ENCODE measurements around the gene NAPEPLD.
"Not testable (repeated sequence)": the region's sequence is repeated elsewhere in the genome, so short reads cannot be mapped to it uniquely, and the experiment has no call there.

Gene NAPEPLD

DNA sequence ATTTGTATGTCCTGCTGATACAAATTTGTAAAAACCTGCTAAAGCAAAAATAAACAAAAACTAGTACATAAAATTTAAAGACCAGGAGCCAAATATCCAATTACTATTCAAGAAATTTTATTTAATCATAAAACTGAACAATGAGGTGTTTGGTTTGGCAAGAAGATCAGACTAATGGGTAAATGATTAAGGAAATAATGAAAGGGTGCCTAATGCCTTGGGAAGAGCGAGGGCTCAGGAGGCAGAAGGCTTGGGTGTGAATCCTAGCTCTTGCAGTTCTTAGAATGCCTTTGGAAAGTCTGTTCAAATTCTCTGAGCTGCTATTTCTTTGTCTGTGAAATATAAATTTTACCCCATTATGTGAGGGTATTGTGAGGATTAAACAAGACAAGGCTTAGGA, 32.4 kb downstream of the NAPEPLD start:
- TF ChIP-seq JUND (IDR thresholded peaks at IDR 0.05; ENCODE audit: low read depth), result no peak
- DNase-seq (ENCODE audit: low read depth in 1 of 2, low spot score in 1 of 2), result no peak
- in situ Hi-C loops (cut with HindIII; ENCODE audit: low pct_unique_long_range_greater_than_20kb, low sequenced_read_pairs), result no loop called here

DNA sequence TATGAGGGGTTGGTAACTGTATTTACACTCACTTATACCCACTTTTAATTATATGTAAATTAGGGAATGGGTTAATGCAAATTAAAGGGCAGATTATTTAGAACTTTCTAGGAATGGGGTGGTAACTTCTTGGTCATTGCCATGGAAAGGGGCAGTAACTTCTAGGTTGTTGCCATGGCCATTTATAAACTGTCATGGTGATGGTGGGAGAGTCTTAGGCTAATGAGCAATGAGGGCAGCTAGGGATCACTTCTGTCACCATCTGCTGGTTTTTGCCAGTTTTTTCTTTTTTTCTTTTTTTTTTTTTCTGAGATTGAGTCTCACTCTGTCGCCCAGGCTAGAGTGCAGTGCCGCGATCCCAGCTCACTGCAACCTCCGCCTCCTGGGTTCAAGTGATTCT, 33.1 kb downstream of the NAPEPLD start:
- DNase-seq (ENCODE audit: low read depth in 1 of 2, low spot score in 1 of 2), result no peak
- TF ChIP-seq JUND (IDR thresholded peaks at IDR 0.05; ENCODE audit: low read depth), result no peak
- in situ Hi-C loops (cut with HindIII; ENCODE audit: low pct_unique_long_range_greater_than_20kb, low sequenced_read_pairs), result no loop called here

- no peak for TF ChIP-seq JUND (IDR thresholded peaks at IDR 0.05; ENCODE audit: low read depth)
- no peak for DNase-seq (ENCODE audit: low read depth in 1 of 2, low spot score in 1 of 2)
- in situ Hi-C loops (cut with HindIII; ENCODE audit: low pct_unique_long_range_greater_than_20kb, low sequenced_read_pairs), result no loop called here
Measured at GRCh38 chr7:103114576-103115008, 34.3 kb downstream of the NAPEPLD start.

GRCh38 chr7:103113164-103113563, 35.7 kb downstream of the NAPEPLD start:
- in situ Hi-C loops (cut with HindIII; ENCODE audit: low pct_unique_long_range_greater_than_20kb, low sequenced_read_pairs), result no loop called here
- TF ChIP-seq JUND (IDR thresholded peaks at IDR 0.05; ENCODE audit: low read depth), result no peak
- DNase-seq (ENCODE audit: low read depth in 1 of 2, low spot score in 1 of 2), result no peak

DNA sequence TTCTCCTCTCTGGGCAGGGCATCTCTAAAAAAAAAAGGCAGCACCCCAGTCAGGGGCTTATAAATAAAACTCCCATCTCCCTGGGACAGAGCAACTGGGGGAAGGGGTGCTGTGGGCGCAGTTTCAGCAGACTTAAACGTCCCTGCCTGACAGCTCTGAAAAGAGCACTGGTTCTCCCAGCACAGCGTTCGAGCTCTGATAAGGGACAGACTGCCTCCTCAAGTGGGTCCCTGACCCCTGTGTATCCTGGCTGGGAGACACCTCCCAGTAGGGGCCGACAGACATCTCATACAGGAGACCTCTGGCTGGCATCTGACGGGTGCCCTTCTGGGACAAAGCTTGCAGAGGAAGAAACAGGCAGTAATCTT, 42.2 kb downstream of the NAPEPLD start:
- in situ Hi-C loops (cut with HindIII; ENCODE audit: low pct_unique_long_range_greater_than_20kb, low sequenced_read_pairs); DNase-seq (ENCODE audit: low read depth in 1 of 2, low spot score in 1 of 2): not testable (repeated sequence)

DNA sequence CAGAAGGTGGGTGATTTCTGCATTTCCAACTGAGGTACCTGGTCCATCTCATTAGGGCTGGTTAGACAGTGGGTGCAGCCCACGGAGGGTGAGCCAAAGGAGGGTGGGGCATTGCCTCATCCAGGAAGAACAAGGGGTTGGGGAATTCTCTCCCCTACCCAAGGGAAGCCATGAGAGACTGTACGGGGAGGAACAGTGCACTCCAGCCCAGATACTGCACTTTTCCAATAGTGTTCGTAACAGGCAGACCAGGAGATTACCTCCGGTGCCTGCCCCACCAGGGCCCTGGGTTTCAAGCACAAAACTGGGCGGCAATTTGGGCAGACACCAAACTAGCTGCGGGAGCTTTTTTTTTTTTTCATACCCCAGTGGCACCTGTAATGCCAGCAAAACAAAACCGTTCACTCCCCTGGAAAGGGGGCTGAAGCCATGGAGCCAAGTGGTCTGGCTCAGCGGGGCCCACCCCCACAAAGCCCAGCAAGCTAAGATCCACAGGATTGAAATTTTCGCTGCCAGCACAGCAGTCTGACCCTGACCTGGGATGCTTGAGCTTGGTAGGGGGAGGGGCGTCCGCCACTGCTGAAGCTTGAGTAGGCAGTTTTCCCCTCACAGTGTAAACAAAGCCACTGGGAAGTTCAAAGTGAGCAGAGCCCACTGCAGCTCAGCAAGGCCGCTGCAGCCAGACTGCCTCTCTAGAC, 42.7 kb downstream of the NAPEPLD start:
- DNase-seq (ENCODE audit: low read depth in 1 of 2, low spot score in 1 of 2), result no peak
- in situ Hi-C loops (cut with HindIII; ENCODE audit: low pct_unique_long_range_greater_than_20kb, low sequenced_read_pairs), result no loop called here
- TF ChIP-seq JUND (IDR thresholded peaks at IDR 0.05; ENCODE audit: low read depth), result no peak

GRCh38 chr7:103101543-103101942, 47.4 kb downstream of the NAPEPLD start:
- in situ Hi-C loops (cut with HindIII; ENCODE audit: low pct_unique_long_range_greater_than_20kb, low sequenced_read_pairs), result no loop called here
- no peak for DNase-seq (ENCODE audit: low read depth in 1 of 2, low spot score in 1 of 2)
- no peak for TF ChIP-seq JUND (IDR thresholded peaks at IDR 0.05; ENCODE audit: low read depth)

DNA sequence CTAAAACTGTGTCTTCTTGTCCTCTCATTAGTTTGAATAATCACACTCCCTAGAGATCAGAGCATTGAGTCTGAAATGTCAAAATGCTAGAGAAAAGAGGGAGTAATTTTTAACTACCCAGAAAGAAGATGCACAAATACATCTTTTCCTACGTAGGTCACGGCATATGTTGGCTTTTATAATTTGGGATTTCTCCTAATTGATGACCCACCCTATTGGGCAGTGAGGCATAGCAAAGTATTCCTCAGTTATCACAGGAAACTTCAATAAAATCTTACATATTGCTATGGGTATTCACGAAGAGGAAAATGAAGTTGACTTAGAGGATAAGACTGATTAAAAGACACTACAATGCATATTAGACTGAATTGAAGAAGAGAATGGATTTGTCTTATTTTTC, 48.6 kb downstream of the NAPEPLD start:
- in situ Hi-C loops (cut with HindIII; ENCODE audit: low pct_unique_long_range_greater_than_20kb, low sequenced_read_pairs), result no loop called here
- TF ChIP-seq JUND (IDR thresholded peaks at IDR 0.05; ENCODE audit: low read depth), result no peak
- DNase-seq (ENCODE audit: low read depth in 1 of 2, low spot score in 1 of 2), result no peak

DNA sequence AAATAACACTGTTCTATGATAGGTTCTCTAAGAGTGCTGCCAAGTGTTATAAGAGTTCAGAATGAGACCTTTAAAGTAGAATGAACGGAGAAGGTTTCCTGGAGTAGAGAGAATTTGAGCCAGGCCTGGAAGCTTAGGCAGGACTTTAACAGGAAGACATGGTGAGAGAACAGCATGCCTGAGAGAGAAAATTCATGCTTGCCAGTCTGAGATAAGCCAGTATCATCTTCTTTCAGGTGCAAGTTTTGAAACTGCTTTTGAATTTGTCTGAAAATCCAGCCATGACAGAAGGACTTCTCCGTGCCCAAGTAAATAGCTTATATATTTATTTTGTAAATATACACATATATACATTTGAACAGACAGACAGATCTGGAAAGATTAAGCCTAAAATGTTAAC, 51.9 kb downstream of the NAPEPLD start:
- TF ChIP-seq JUND (IDR thresholded peaks at IDR 0.05; ENCODE audit: low read depth), result no peak
- in situ Hi-C loops (cut with HindIII; ENCODE audit: low pct_unique_long_range_greater_than_20kb, low sequenced_read_pairs), result no loop called here
- no peak for DNase-seq (ENCODE audit: low read depth in 1 of 2, low spot score in 1 of 2)

GRCh38 chr7:103095558-103095957, 53.3 kb downstream of the NAPEPLD start:
- DNase-seq (ENCODE audit: low read depth in 1 of 2, low spot score in 1 of 2); in situ Hi-C loops (cut with HindIII; ENCODE audit: low pct_unique_long_range_greater_than_20kb, low sequenced_read_pairs): not testable (repeated sequence)

DNA sequence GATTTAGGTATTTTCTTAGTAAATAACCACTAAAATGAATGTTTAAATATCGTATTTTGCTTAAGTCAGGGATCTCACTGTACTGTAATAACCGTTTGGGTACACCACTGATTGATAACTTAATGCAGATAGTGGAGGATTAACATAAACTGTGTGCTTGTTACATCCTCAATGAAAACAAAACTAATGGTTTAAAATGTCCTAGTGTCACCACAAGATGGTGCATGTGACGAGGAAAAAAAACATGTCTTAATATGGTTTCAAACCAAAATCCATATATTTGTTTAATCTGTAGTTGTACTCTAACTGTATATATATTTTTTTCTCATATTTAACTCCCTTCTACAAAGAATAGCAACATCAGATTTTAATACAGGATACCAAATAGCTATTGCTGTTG, 54.8 kb downstream of the NAPEPLD start:
- in situ Hi-C loops (cut with HindIII; ENCODE audit: low pct_unique_long_range_greater_than_20kb, low sequenced_read_pairs), result no loop called here
- no peak for TF ChIP-seq JUND (IDR thresholded peaks at IDR 0.05; ENCODE audit: low read depth)
- DNase-seq (ENCODE audit: low read depth in 1 of 2, low spot score in 1 of 2), result peak in 1 of 2 experiments; percentile 2

DNA sequence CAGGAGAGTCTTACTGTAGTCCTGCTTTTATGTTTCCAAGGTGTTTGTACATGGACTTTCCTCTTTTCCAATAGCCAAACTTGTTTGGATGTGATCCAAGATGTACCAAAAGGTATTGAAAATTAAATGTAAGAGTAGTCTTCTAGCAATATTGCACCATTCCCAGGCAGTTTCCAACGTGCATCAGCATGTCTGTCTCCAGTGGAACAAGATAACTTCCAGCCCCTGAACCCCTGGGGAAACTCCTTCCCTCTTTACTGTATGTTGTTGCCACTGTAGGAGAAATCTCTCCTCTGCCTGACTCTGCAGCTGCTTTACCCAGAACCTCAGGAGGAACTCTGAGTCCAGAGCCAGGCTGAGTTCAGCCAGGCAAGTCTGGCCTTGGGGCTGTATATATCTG, 55.5 kb downstream of the NAPEPLD start:
- in situ Hi-C loops (cut with HindIII; ENCODE audit: low pct_unique_long_range_greater_than_20kb, low sequenced_read_pairs), result no loop called here
- TF ChIP-seq JUND (IDR thresholded peaks at IDR 0.05; ENCODE audit: low read depth), result no peak
- no peak for DNase-seq (ENCODE audit: low read depth in 1 of 2, low spot score in 1 of 2)

DNA sequence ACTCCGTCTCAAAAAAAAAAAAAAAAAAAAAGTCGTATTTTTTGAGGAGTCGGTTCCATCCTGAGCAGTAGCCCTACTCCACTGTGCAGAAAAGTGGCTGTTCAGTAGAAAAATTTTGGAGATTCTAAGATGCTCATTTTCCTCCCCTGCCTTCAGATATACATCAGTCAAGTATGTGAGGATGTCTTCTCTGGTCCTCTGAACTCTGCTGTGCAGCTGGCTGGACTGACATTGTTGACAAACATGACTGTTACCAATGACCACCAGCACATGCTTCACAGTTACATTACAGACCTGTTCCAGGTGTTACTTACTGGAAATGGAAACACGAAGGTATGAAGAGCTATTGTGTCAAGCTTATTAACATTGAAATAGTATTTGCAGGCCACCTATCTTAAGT, 56.6 kb downstream of the NAPEPLD start:
- in situ Hi-C loops (cut with HindIII; ENCODE audit: low pct_unique_long_range_greater_than_20kb, low sequenced_read_pairs); DNase-seq (ENCODE audit: low read depth in 1 of 2, low spot score in 1 of 2): not testable (repeated sequence)

DNA sequence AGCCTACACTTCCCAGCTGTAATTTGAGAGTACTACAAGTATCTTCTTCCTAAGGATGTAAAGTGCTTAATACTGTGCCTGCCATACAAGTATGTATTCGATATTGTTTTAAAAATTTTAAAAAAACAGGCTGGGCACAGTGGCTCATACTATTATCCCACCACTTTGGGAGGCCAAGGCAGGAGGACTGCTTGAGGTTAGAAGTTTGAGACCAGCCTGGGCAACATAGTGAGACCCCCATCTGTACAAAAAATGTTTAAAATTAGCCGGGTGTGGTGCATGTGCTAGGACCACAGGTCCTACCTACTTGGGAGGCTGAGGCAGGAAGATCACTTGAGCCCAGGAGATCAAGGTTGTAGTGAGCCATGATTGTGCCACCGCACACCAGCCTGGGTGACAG, 65.7 kb downstream of the NAPEPLD start:
- no peak for TF ChIP-seq JUND (IDR thresholded peaks at IDR 0.05; ENCODE audit: low read depth)
- DNase-seq (ENCODE audit: low read depth in 1 of 2, low spot score in 1 of 2), result no peak
- in situ Hi-C loops (cut with HindIII; ENCODE audit: low pct_unique_long_range_greater_than_20kb, low sequenced_read_pairs), result no loop called here

All from T47D (cell line).